MM.1S (cell line): ENCODE measurements around the gene IL17RE.
"Not testable (repeated sequence)": the region's sequence is repeated elsewhere in the genome, so short reads cannot be mapped to it uniquely, and the experiment has no call there.

Source experiments
- DNase-seq: peaks from one replicate; pipeline ENCODE4 v3.0.0-alpha.2; 2015
- H2AFZ ChIP-seq: fragments of 300-600 bp; sonication (generic); 2 replicates; pipeline ENCODE4 v1.6.0; 2016; ENCODE audit warnings: antibody characterized with exemption, low read length
- H3F3A ChIP-seq: fragments of 300-600 bp; sonication (generic); 2 replicates; pipeline ENCODE4 v1.6.1; 2016; ENCODE audit warnings: mild to moderate bottlenecking, antibody characterized with exemption, low read length, moderate library complexity, mixed read lengths; ENCODE audit not compliant: insufficient read depth
- H3K27ac ChIP-seq: fragments of 300-600 bp; sonication (generic); 2 replicates; pipeline ENCODE4 v1.5.1; 2016; ENCODE audit warnings: mild to moderate bottlenecking, low read length
- H3K27me3 ChIP-seq: fragments of 300-600 bp; sonication (generic); replicated peaks from 2 replicates; pipeline ENCODE4 v1.6.0; 2016; ENCODE audit warnings: low read length; ENCODE audit not compliant: insufficient read depth
- H3K36me3 ChIP-seq: fragments of 300-600 bp; sonication (generic); replicated peaks from 2 replicates; pipeline ENCODE4 v1.6.1; 2016; ENCODE audit warnings: mild to moderate bottlenecking, low read length, mixed read lengths; ENCODE audit not compliant: insufficient read depth
- H3K4me1 ChIP-seq: fragments of 300-600 bp; sonication (generic); 2 replicates; pipeline ENCODE4 v1.6.1; 2016; ENCODE audit warnings: low read length, mixed read lengths
- H3K4me2 ChIP-seq: fragments of 300-600 bp; sonication (generic); 2 replicates; pipeline ENCODE4 v1.6.0; 2016; ENCODE audit warnings: low read depth, low read length
- H3K4me3 ChIP-seq: fragments of 300-600 bp; sonication (generic); 2 replicates; pipeline ENCODE4 v1.5.1; 2016; ENCODE audit warnings: low read length, mixed read lengths
- H3K79me2 ChIP-seq: fragments of 300-600 bp; sonication (generic); 2 replicates; pipeline ENCODE4 v1.6.1; 2016; ENCODE audit warnings: mixed run types, low read length, mixed read lengths
- H3K9ac ChIP-seq: fragments of 300-600 bp; sonication (generic); 2 replicates; pipeline ENCODE4 v1.6.1; 2016; ENCODE audit warnings: low read length, mixed read lengths
- H3K9me2 ChIP-seq: fragments of 300-600 bp; sonication (generic); replicated peaks from 2 replicates; pipeline ENCODE4 v1.6.1; 2016; ENCODE audit warnings: mild to moderate bottlenecking, low read length, mixed read lengths; ENCODE audit not compliant: insufficient read depth
- H3K9me3 ChIP-seq: fragments of 300-600 bp; sonication (generic); replicated peaks from 2 replicates; pipeline ENCODE4 v1.6.1; 2016; ENCODE audit warnings: mild to moderate bottlenecking, low read length, mixed read lengths; ENCODE audit not compliant: insufficient read depth
- H4K20me1 ChIP-seq: fragments of 300-600 bp; sonication (generic); 2 replicates; pipeline ENCODE4 v1.6.1; 2016; ENCODE audit warnings: mild to moderate bottlenecking, low read length, moderate library complexity, mixed read lengths; ENCODE audit not compliant: insufficient read depth
- EZH2 ChIP-seq: fragments of 300-600 bp; sonication (generic); optimal IDR thresholded peaks from 2 replicates; pipeline ENCODE3; 2017; ENCODE audit warnings: low read depth, mild to moderate bottlenecking, antibody characterized with exemption, low read length, mixed read lengths
- EZH2phosphoT487 ChIP-seq: fragments of 300-600 bp; sonication (generic); IDR thresholded peaks from 2 replicates; pipeline ENCODE4 v1.6.1; 2018; ENCODE audit warnings: antibody characterized with exemption, low read length
- TF ChIP-seq, protein P1 (sequence below): fragments of 300-600 bp; sonication (generic); IDR thresholded peaks from 2 replicates; pipeline ENCODE4 v1.5.1; 2016; ENCODE audit warnings: antibody characterized with exemption, low read length, mixed read lengths

Gene IL17RE, protein sequence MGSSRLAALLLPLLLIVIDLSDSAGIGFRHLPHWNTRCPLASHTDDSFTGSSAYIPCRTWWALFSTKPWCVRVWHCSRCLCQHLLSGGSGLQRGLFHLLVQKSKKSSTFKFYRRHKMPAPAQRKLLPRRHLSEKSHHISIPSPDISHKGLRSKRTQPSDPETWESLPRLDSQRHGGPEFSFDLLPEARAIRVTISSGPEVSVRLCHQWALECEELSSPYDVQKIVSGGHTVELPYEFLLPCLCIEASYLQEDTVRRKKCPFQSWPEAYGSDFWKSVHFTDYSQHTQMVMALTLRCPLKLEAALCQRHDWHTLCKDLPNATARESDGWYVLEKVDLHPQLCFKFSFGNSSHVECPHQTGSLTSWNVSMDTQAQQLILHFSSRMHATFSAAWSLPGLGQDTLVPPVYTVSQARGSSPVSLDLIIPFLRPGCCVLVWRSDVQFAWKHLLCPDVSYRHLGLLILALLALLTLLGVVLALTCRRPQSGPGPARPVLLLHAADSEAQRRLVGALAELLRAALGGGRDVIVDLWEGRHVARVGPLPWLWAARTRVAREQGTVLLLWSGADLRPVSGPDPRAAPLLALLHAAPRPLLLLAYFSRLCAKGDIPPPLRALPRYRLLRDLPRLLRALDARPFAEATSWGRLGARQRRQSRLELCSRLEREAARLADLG

DNA sequence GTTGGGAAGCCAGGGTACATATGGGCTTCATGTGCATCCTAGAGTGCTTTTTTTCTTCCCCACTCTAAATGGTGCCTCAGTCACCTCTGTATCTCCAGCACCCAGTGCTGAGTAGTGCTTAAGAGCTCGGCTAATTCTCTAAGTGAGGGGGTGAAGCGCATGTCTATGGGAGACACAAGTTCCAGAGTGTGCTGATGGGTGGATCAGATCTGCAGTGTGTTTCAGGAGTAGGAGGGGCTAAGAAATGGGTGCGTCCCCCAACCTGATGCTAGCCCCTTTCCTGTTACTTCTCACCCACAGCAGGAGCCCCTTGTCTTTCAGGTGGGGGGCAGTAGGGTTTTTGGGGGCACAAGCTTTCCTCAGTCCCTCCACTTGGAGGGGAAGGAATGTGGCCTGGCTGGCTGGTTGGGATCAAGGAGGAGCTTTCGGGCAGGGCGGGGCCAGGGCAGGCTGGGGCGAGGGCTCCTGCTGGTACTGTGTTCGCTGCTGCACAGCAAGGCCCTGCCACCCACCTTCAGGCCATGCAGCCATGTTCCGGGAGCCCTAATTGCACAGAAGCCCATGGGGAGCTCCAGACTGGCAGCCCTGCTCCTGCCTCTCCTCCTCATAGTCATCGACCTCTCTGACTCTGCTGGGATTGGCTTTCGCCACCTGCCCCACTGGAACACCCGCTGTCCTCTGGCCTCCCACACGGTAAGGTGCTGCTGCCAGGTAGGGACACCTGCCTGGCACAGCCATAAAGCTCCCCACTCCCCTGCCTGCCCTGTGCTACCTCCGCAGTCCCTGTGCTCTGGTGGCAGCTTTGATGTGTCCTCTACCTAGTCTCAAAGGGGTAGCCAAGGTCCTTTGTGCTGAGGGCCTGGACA, at the start of gene IL17RE:
IL17RE (plus strand) TSS at position 477 of the 866 bp plus-strand sequence; CDS start at position 562, 85 bp downstream.
- Histone ChIP-seq H3K9me2 (no peaks in the 10 kb centered on the region), H3K27ac (no peak within 1 kb of the TSS), H3K4me3 (no peak within 1 kb of the TSS), H4K20me1 (no peaks in the 10 kb centered on the region), H3K4me1 (no peaks in the 10 kb centered on the region), H3K27me3 (no peaks in the 10 kb centered on the region), H2AFZ (no peak within 1 kb of the TSS), H3K79me2 (no peaks in the 10 kb centered on the region), H3F3A (no peaks in the 10 kb centered on the region), H3K9ac (no peak within 1 kb of the TSS), H3K4me2 (no peak within 1 kb of the TSS), H3K9me3 (no peaks in the 10 kb centered on the region), H3K36me3 (no peaks in the 10 kb centered on the region)
- TF ChIP-seq EZH2phosphoT487, result no peak
- TF ChIP-seq, protein P1, sequence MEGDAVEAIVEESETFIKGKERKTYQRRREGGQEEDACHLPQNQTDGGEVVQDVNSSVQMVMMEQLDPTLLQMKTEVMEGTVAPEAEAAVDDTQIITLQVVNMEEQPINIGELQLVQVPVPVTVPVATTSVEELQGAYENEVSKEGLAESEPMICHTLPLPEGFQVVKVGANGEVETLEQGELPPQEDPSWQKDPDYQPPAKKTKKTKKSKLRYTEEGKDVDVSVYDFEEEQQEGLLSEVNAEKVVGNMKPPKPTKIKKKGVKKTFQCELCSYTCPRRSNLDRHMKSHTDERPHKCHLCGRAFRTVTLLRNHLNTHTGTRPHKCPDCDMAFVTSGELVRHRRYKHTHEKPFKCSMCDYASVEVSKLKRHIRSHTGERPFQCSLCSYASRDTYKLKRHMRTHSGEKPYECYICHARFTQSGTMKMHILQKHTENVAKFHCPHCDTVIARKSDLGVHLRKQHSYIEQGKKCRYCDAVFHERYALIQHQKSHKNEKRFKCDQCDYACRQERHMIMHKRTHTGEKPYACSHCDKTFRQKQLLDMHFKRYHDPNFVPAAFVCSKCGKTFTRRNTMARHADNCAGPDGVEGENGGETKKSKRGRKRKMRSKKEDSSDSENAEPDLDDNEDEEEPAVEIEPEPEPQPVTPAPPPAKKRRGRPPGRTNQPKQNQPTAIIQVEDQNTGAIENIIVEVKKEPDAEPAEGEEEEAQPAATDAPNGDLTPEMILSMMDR, result no peak
- DNase-seq, result no peak

DNA sequence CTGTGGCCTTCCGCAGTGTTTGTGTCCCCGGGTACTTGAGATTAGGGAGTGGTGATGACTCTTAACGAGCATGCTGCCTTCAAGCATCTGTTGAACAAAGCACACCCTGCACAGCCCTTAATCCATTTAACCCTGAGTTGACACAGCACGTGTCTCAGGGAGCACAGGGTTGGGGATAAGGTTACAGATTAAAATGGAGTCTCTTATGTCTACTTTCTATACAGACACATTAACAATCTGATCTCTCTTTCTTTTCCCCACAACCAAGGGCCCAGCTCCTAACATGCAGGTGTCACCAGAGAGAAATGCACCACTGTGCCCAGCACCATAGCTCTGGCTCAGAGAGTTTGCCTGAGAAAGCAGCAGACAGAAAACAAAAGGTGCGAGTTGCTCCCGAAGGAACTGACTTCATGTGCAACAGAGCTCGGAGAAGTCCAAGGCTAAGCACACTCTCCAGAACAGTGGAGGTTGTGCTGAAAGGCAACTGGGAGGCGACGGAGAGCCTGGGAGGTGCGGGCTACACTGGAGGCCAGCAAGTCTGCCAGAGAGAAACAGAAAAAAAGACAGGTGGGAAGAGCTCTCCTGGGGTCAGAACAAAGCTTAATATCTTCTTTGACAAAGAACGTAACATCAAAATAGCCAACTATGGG, 48.2 kb upstream of the IL17RE start:
- H2AFZ ChIP-seq, H3K36me3 ChIP-seq, H3K9ac ChIP-seq, H3K9me2 ChIP-seq, H3F3A ChIP-seq, H3K4me3 ChIP-seq, H3K4me2 ChIP-seq, DNase-seq, H3K27me3 ChIP-seq, H4K20me1 ChIP-seq, H3K79me2 ChIP-seq, H3K9me3 ChIP-seq, H3K27ac ChIP-seq, H3K4me1 ChIP-seq: not testable (repeated sequence)

DNA sequence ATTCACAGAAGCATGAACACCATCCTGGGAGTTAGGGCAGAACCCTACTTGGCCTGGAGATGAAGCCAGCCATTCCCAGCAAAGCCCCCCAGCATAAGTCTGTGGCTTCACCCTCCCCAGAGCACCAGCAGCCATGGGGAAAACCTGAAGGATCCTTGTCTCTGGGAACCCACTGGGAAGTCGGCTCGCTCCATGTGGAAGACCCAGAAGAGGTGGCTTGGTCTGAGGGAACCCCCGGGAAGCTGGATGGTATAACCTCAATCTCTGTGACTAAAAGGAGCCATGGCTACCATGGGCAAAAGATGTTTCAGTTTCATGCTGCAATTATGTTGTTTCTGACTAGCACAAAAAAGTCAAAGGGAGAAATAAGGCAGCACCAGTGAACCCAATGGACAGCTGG, 47.1 kb upstream of the IL17RE start:
- Histone ChIP-seq H3K4me2 (no peak overlapping the region), H3K27me3 (no peaks in the 10 kb centered on the region)

More for the DNA sequence above, 47.1 kb upstream of the IL17RE start:
- H3K36me3 ChIP-seq, result no peaks in the 10 kb centered on the region
- no peak overlapping the region for H3K4me3 ChIP-seq
- no peaks in the 10 kb centered on the region for H3F3A ChIP-seq
- no peaks in the 10 kb centered on the region for H3K9me2 ChIP-seq
- no peaks in the 10 kb centered on the region for H3K9me3 ChIP-seq
- no peaks in the 10 kb centered on the region for H4K20me1 ChIP-seq
- H3K4me1 ChIP-seq, result no peaks in the 10 kb centered on the region
- H3K27ac ChIP-seq, result no peak overlapping the region
- no peak overlapping the region for H2AFZ ChIP-seq
- no peak for DNase-seq
- no peaks in the 10 kb centered on the region for H3K79me2 ChIP-seq
- TF ChIP-seq, protein P1, result no peak
- TF ChIP-seq EZH2 (no peak), EZH2phosphoT487 (no peak)
- no peak overlapping the region for H3K9ac ChIP-seq
